ENCODE measurements around the gene PHTF2.
"Not testable (repeated sequence)": the region's sequence is repeated elsewhere in the genome, so short reads cannot be mapped to it uniquely, and the experiment has no call there.

The PHTF2 gene

DNA sequence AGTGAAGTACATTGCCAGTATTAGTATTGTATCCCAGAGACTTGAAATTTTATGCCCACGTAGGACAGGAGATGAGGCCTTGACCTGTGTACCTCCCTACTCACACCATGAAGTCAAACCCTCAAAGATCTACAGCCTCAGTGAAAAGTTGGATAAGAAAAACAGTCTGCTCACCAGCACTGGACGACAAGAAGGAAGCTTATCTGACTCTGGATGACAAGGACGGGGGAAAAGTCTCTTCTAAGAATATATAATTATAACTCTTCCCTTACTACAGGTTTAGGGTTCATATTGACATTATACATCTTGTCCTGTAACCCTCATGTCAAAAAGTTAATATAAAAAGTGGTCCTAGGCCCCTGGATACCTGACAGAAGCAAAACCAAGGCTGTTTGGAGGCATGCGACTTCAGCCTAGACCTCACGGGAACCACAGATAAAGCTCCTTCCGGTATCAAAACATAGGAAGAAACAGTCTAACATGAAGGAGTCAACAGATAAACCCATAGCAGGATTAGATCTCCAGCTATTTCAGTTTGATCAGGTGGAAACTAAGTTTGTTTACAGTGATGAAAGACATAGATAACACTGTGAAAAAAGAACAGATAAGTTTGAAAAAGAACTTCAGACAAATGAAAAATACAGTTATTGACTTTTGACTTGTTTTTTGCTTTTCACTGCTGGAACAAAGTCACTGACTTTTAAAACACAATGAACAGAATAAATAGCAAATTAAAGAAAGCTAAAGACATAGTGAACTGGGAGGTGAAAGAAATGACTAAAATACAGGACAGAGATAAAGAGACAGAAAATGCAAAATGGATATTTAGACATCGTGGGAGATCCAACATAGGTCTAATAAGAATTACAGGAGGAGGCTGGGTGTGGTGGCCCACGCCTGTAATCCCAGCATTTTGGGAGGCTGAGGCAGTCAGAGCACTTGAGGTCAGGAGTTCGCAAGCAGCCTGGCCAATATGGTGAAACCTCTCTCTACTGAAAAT lies 145.9 kb downstream of the PHTF2 start:
- DNase-seq = no peak

DNA sequence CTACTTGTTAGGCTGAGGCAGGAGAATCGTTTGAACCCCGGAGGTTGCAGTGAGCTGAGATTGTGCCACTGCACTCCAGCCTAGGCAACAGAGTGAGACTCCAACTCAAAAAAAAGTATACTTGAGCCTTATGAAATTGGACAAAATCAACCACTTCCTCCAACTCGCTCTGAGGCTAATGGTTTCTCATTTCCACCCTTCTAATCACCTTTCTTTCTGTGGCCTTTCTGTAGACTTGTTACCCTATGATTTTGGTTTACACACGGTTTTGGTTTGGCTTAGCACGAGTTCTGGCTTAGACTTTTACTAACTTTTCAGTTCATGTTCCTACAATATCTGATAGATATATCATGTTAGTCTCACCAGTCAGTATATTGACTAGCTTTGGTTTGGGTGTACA lies 152.0 kb downstream of the PHTF2 start:
- DNase-seq = no peak

DNA sequence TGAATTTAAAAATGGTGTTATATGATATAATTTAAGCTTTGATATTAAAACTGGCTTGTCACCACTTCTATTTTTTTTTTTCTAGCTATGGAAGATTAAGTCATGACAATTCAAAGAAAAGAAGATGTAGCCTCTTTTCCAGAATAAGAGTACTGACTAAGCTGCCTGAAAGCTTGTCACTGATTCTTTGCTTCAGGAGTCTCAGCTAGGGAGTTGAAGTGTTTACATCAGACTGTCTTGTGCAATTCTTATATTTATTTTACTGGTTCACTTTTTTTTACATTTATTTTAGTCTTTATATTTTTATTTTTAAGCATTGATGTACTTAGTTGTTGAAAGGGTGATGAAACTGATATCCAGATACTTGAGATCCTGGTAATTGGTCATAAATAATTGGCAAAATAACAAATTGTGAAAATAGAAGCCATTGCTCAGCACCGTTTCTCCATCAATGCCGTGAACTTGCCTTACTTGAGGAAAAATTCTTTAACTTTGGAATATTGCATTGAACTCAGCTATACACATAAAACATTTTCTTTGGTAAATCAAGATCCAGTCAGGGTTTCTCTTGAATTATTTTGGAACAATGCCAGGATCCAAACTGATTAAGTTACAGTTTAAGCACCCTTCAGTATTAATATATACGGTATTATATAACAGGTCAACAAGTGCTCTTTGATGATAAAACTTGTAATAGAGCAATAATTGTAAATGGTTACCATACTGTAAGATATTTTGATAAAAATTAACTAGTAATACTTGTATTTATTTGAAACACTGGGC lies 156.4 kb downstream of the PHTF2 start:
- no peak for DNase-seq

DNA sequence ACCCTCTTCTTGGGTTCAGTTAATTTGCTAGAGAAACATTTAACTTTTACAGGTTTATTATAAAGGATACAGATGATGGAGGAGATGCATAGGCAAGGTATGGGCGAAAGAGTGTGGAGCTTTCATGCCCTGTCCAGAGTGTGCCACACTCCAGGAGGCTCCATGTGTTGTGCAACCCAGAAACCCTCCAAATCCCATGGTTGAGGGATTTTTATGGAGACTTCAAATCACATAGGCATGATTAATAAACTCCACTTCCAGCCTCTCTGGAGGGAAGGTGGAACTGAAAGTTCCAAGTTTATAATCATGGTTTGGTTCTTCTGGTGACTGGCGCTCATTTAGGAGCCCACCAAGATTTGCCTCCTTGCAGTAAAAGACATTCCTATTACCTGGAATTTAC lies 159.9 kb downstream of the PHTF2 start:
- DNase-seq = no peak

DNA sequence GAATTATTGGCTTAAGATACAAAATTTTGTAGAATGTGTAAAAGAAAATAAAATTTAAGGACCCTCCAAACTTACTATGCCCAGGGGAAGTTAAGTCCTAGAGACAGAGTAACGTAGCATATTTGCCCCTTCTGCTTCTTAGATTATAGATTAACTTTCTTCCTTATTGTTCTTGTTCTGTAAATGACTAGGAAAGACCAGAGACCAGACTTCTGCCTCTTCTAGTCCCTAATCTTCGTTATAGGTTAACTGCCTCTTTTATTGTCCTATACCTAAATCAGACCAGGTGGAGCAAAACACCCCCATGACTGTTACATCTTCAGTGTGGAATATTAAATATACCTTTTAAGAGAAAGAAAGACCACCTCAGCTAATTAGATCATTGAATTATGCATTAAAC lies 160.5 kb downstream of the PHTF2 start:
- no peak for DNase-seq

DNA sequence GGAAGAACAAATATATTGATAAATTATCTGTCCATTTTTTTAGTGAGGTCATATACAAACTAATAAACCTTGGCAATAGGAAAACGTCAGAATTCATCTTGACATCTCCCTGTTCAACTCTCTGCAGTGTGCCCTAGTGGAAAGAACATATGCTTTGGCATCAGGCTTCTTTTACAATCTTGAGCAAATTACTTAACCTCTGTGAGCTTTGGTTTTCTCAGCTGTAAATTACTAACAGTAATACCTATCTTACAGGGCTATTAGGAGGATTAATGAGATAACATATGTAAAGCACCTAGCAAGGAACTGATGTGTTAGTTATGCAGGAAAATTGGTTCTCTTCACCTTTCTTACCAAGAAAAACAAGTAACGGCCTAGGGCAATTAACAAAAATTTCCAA lies 161.8 kb downstream of the PHTF2 start:
- DNase-seq = no peak

DNA sequence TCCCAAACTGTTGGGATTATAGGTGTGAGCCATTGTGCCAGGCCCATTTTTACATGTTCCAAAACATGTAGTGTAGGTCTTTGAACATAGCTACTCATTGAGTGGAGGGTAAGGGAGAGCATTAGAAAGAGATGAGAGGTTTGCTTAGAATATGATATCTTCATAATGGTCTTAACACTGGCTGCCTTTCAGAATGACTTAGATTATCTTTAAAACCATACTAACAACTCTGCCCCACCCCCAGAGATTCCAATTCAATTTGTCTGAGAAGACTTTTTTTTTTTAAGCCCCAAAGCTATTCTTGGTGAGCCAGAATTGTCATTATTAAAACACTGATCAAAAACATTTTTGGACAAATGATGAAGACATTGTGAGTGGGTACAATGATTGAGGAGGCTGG lies 168.9 kb downstream of the PHTF2 start:
- no peak for DNase-seq

DNA sequence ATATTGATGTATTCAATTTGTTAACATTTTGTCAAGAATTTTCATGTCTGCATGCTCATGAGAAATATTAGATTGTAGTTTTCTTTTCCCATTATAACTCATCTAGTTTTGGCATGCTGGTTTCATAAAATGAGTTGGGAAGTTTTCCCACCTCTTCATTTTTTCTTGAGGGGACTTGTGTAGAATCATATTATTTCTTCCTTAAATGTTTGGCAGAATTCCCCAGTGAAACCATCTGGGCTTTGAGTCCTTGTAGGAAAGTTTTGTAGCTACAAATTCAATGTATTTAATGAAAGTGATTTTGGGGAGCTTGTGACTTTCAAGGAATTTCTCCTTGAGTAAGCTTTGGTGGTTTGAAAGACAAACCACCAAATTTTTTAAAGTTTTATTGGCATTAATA lies 173.2 kb downstream of the PHTF2 start:
- no peak for DNase-seq

DNA sequence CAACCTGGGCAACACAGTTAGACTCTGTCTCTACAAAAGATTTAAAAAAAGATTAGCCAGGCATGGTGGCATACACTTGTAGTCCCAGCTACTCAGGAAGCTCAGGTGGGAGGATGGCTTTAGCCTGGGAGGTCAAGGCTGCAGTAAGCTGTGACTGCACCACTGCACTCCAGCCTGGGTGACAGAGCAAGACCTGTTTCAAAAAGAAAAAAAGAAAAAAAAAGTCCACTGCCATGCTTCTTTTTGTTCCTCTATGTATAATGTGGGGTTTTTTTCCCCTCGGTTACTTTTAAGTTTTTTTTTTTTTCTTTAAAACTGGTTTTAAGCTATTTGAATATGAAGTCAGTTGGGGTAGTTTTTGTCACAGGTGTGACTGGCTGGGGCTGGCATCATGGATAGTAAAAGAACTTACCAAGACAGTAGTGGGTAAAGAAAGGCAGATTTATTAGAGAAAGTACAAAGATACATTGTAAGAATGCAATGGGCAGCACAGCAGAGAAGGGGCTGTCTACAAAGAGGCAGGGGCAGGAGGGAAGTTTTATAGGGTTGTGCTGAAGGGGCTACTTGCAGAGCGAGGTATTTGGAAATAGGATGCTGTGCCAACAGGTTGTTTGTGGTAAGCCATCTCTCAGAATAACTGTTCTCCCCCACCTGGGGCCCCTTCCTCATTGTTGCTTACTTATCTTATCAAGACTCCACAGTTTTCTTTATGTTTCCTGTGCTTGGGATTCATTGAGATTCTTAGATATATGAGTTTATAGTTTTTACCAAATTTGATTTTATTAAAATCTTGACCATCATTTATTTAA lies 177.3 kb downstream of the PHTF2 start:
- DNase-seq = no peak

DNA sequence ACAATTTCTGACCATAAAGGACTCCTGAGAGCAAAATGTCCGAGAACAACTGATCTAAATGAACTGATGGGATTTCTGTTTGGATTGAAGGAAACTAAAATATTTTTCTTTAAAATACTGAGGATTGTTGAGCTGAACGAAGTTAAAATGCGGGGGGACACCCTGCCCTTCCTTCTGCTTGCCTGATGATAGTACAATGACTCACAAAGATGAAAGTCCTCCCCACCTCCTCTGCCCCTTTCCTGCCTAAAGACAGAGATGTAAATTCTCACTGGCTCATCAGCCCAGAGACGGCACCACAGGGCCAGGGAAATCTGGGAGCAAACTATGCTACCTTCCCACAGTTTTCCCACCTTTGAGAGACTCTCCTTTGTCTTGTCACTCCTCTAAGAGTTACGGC lies 180.6 kb downstream of the PHTF2 start:
- DNase-seq = no peak

DNA sequence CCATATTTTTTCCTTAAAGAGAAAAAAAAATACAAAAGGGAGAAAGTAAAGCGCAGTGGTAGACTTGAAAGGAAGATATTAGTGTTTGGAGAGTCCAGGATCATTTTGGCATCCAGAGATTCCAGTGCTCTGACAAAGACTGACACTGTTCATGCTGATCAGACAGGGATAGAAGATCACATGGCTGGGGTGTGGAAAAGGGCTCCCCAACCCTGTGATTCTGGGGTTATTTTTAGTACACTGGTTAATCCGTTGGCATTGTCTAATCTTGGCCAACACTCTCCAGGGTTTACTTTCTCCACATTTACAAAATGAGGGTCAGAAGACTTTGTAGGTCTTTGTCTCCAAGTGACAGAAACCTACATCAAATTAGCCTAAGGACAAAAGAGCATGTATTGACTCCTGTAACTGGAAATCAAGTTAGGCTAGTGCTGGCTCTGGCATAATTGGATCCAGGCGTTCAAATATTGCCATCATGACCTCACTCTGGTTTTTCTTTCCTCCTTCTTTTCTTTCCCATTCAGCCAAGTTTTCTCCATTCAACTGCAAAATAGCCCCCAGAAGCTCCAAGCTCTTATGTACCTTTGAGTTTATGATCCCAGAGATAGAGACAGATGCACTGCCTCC lies 181.6 kb downstream of the PHTF2 start:
- no peak for DNase-seq

DNA sequence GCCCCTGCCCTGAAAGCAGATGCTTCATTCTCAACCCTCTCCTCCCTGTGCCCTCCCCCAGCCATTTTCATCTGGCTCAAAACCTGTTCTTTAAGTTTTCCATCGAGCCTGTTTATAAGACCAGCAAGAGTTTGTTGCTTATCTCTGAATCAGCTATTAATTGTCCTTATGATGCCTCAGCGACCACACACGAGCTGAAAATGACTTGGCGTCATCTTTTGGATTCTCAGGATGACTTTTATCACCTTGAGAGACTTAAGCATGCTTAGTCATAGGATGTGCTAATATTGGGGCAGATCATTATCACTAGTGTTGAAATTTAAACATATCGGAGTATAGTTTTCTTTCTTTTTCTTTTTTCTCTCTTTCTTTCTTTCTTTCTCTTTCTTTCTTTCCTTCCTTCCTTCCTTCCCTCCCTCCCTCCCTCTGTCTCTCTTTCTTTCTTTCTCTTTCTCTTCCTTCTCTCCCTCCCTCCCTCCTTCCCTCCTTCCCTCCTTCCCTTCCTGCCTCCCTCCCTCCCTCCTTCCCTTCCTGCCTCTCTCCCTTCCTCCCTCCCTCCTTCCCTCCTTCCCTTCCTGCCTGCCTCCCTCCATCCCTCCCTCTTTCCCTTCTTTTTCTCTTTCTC lies 184.5 kb downstream of the PHTF2 start:
- DNase-seq = no peak

DNA sequence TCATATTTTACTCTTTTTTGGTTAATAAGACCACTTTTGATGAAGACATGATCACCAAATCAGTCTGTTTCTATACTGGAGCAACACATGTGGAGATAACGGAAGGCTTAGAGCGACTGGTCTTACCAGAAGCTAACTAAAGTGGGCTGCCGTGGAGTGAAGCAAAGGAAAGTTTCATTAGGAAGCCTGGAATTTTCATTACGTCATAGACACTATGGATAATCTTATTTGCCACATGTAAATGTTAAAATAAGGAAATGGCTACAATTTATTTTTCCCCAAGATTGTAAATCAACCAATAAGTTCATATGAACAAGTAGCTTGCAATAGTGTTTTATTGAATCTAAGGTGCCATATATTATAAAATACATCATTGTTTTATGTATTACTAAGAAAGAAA lies 185.4 kb downstream of the PHTF2 start:
- no peak for DNase-seq

DNA sequence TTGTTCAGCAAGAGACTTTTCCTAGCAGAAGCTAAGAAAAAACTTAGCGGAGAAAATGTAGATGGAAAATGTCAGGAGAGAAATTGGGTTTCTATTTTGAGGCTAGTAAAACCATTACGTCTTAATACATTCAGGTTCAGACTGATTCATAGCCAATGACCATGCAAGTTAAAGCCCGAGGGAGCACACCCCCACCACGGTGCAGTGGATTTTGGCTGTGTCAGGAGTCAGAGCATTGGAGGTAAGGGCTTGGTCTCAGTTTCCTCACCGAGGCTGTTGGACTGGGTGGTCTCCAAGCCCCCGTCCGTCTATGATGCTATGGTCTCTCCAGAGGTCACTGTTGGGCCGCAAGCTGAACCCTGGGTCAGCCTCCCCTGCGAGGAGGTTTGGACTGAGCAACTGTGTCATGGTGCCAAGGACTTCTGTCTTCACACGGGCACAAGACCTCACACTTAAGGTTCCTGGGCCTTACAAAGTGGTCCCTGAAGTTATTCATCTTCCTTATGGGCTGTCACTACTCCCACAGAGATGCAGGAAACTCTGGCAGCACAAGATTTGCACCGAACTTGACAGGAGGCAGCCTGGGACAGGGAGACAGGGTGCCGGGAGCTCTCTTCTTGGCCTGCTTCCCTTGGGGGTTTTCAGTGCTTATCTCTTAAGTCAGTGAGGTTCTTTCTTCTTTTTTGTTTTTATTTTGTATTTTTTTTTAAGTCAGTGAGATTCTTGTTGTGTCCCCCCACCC lies 186.8 kb downstream of the PHTF2 start:
- no peak for DNase-seq

DNA sequence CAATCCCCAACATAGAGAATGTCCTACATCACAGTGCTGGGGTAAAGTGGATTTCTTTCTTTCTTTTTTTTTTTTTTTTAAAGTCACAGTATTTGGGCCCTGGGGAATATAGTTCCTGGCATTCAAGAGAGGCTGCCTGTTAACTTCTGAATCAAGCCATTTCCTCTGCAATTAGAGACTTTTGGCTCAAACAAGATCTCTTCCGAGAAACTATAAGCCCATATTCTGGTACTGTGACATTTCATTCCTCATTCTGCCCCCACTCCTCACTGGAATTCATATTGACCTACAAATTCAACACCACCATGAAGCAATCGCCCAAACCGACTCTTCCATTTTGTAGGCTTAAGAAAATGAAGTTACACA lies 187.4 kb downstream of the PHTF2 start:
- DNase-seq = no peak

DNA sequence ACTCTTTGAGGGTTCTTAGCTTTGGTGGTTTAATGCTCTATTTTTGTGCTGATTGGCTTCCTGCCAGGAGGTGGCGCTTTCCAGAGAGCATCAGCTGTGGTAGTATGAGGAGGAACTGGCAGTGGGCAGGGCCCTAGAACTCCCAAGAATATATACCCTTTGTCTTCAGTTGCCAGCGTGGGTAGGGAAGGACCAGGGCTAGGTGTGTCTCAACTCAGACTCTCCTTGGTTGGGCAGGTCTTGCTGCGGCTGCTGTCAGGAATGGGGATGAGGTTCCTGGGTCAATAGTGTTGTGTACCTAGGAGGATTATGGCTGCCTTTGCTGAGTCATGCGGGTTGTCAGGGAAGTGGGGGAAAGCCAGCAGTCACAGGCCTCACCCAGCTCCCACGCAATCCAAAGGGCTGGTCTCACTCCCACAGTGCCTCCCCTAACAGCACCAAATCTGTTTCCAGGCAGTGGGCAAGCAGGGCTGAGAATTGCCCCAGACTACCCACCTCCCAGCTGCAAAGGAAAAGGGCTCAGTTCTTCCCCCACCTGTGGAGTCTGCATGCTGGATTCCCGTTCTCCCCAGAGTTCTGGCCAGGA lies 191.5 kb downstream of the PHTF2 start:
- DNase-seq = no peak

DNA sequence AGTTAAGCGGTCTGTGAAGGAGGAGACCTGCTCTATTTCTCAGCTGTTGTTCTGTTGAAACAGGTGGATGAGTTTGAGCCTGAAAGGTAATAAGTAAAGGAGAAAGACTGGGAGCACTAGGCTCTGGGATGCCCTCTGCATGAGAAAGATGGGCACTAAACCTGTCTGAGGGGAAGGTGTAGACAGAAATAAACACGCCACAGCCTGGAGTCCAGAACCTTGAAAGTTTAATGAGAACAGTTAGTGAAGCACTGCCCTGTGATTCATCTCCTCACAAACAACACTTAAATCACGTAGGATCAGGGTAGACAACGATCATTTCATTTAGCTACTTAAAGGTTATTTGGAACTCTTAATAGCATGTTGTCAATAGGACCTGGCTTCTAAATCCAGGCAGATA lies 193.1 kb downstream of the PHTF2 start:
- DNase-seq = no peak

DNA sequence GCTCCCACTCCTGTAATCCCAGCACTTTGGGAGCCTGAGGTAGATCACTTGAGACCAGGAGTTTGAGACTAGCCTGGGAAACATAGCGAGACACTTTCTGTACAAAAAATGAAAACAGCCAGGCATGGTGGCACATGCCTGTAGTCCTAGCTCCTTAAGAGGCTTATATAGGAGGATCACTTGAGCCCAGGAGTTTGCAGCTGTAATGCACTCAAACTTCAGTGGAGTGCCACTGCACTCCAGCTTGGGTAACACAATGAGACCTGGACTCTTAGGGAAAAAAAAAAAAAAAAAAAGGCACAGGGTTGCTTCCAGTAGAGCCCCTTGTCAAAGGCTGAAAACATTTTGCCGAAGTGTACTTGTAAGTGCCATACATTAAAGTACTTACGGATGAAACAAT lies 195.3 kb downstream of the PHTF2 start:
- DNase-seq = no peak

DNA sequence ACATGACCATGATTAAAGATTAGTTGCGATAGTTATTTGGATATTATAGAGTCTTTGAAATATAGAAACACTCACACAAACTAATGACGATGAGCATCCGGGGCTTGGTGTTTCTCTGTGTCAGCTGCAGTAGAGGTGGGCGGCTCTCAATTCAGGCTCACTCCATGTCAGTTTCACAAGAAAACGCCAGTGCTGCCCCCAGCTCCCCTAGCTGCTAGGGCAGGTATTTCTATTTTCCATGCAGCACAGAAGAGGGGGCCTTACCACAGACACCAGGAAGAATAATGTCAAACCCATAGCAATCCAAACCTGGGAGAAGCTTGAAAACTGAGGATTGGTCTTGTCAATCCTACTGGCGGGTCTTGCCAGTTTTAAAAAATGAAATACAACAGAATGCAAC lies 197.1 kb downstream of the PHTF2 start:
- no peak for DNase-seq

DNA sequence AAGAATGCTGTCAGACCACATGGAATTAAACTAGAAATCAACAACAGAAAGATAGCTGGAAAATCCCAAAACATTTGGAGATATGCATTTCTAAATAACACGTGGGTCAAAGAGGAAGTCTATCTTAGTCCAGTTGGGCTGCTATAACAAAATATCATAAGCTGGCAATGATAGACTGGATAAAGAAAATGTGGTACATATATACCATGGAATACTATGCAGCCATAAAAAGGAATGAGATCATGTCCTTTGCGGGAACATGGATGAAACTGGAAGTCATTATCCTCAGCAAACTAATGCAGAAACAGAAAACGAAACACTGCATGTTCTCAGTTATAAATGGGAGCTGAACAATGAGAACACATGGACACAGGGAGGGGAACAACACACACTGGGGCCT lies 200.6 kb downstream of the PHTF2 start:
- DNase-seq = not testable (repeated sequence)

DNA sequence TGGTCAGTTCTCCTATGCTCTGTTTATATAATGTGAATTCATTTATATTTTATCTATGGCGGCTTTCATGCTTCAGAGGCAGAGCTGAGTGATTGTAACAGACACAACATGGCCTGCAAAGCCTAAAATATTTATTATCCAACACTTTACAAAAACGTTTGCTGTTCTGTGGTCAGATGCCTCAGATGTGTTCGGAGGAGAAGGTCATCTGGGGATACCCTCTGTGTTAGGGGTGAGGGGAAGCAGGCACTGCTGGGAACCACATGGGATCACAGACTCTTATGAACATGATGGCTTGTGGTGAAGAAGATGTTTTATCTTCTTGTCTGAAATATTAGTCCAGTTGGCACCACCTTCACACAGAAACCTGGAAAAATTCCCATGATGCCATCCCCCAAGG lies 203.4 kb downstream of the PHTF2 start:
- no peak for DNase-seq

Measured in NCI-H1417 treated with DMSO at 0.1 percent for 48 hours (cell line).